Peyer's patch (tissue), 4 donors: Measurements from ENCODE around the gene KLHL29.
"Not testable (repeated sequence)": the region's sequence is repeated elsewhere in the genome, so short reads cannot be mapped to it uniquely, and the experiment has no call there.

Experiments
- CTCF ChIP-seq, 6 experiments: fragments of 450-650 bp in 4 of 6; fragments of 200-600 bp in 2 of 6; sonication (generic) in 1 of 6; IDR thresholded peaks; one replicate each; pipeline ENCODE4 v1.5.1; 2017 to 2019; ENCODE audit warnings: antibody characterized with exemption in 6 of 6, mild to moderate bottlenecking in 3 of 6, moderate library complexity in 1 of 6
- POLR2A ChIP-seq, 2 donors: fragments of 450-650 bp; IDR thresholded peaks; one replicate each; pipeline ENCODE4 v1.5.1; 2017; ENCODE audit warnings: antibody characterized with exemption in 2 of 2, mild to moderate bottlenecking in 2 of 2, moderate library complexity in 2 of 2

GRCh38 chr2:23391237-23391736 is 6.3 kb downstream of the KLHL29 start:
- TF ChIP-seq CTCF, POLR2A (IDR thresholded peaks at IDR 0.05): not testable (repeated sequence)
